Posterior cingulate gyrus (tissue), 11 donors: Measurements from ENCODE around the gene LHFPL2.

Experiments used
- DNase-seq, 10 donors: peaks; one replicate each; pipeline versions ENCODE4 v3.0.0 to v3.0.0-alpha.2; 2020 to 2021; ENCODE audit warnings: mixed read lengths in 3 of 10
- intact Hi-C: fragments of 100-400 bp; cut with DNase I; formaldehyde crosslinking; loops from one replicate; pipeline ENCODE4 v1.15.1; 2023

The LHFPL2 gene

GRCh38 chr5:78447775-78448424 lies 200.7 kb downstream of the LHFPL2 start:
- DNase-seq: no peak
- intact Hi-C loops: no loop called here
